Activated CD8-positive, alpha-beta memory T cell treated with anti-CD3 and anti-CD28 coated beads, Interleukin-2, amount 50 U/mL, for 48 hours (primary cell): ENCODE measurements around the gene WNT9A.
"Not testable (repeated sequence)": the region's sequence is repeated elsewhere in the genome, so short reads cannot be mapped to it uniquely, and the experiment has no call there.

Experiments
- DNase-seq: peaks from one replicate; pipeline ENCODE4 v3.0.0-alpha.2; 2020

WNT9A gene

GRCh38 chr1:227910511-227911153, 37.1 kb downstream of the WNT9A start:
- no peak for DNase-seq

- DNase-seq, result not testable (repeated sequence)
These were observed 37.8 kb downstream of the WNT9A start for GRCh38 chr1:227909923-227910328.

GRCh38 chr1:227909188-227909587, 38.5 kb downstream of the WNT9A start:
- no peak for DNase-seq

- no peak for DNase-seq
These were observed 39.4 kb downstream of the WNT9A start for GRCh38 chr1:227908359-227908758.

- DNase-seq, result no peak
These were observed 40.2 kb downstream of the WNT9A start for GRCh38 chr1:227907439-227908015.

- no peak for DNase-seq
These were observed 41.1 kb downstream of the WNT9A start for GRCh38 chr1:227906550-227907071.

- no peak for DNase-seq
These were observed 41.9 kb downstream of the WNT9A start for GRCh38 chr1:227905573-227906487.

- no peak for DNase-seq
These were observed 43.0 kb downstream of the WNT9A start for GRCh38 chr1:227904541-227905335.

GRCh38 chr1:227903614-227904501, 43.9 kb downstream of the WNT9A start:
- DNase-seq, result no peak

GRCh38 chr1:227903061-227903521, 44.6 kb downstream of the WNT9A start:
- DNase-seq, result no peak

GRCh38 chr1:227902641-227902990, 45.1 kb downstream of the WNT9A start:
- DNase-seq, result no peak

- no peak for DNase-seq
These were observed 45.7 kb downstream of the WNT9A start for GRCh38 chr1:227901906-227902640.

- DNase-seq, result no peak
These were observed 46.4 kb downstream of the WNT9A start for GRCh38 chr1:227901239-227901905.

GRCh38 chr1:227900571-227901051, 47.1 kb downstream of the WNT9A start:
- DNase-seq, result no peak

- peak; percentile 33 for DNase-seq
These were observed 47.8 kb downstream of the WNT9A start for GRCh38 chr1:227899820-227900449.

GRCh38 chr1:227899141-227899819, 48.5 kb downstream of the WNT9A start:
- DNase-seq, result peak; percentile 46

GRCh38 chr1:227898502-227899140, 49.1 kb downstream of the WNT9A start:
- peak; percentile 45 for DNase-seq

GRCh38 chr1:227897704-227898438, 49.9 kb downstream of the WNT9A start:
- DNase-seq, result peak; percentile 29
